ENCODE results near the gene ZMPSTE24. TPM values are rescaled to one million over a fixed set of nuclear protein-coding genes. Genes with fewer than 3 reads are reported as not detected.

The ZMPSTE24 gene
- polyA plus RNA-seq, 2 of the 4 experiments (the other 2 are of a cell fraction): 44.3 to 61.3 TPM

- no peak overlapping the region for H3K4me2 ChIP-seq
- POLR2A ChIA-PET: no interaction called here
- no peak overlapping the region for H3K4me3 ChIP-seq
- FAIRE-seq (no peak), ATAC-seq (no peak), DNase-seq (ENCODE audit: low read depth in 1 of 2, low spot score in 1 of 2) (no peak)
- H3K4me1 ChIP-seq: no peaks in the 10 kb centered on the region
- H3K27ac ChIP-seq: no peak overlapping the region
- H3K9me3 ChIP-seq: no peaks in the 10 kb centered on the region
- 91% methylated on average over 2 of the region's 2 CpGs for WGBS (ENCODE audit: missing lambda C conversion rate)
- CTCF ChIA-PET: no interaction called here
- no peak for TF ChIP-seq NFE2L2 (conservative IDR thresholded peaks at IDR 0.05; ENCODE audit: low read length)
- no peak for TF ChIP-seq SREBF2 (IDR thresholded peaks at IDR 0.05)
- TF ChIP-seq CBX8 (IDR thresholded peaks at IDR 0.05): no peak
- TF ChIP-seq ZNF302 (CRISPR knock-in tag; IDR thresholded peaks at IDR 0.05): no peak
- no peak for TF ChIP-seq PBX3 (IDR thresholded peaks at IDR 0.05)
- no peak for TF ChIP-seq RAD21 (conservative IDR thresholded peaks at IDR 0.05 in 1 of 2, IDR thresholded peaks at IDR 0.05 in 1 of 2)
- TF ChIP-seq JUNB (IDR thresholded peaks at IDR 0.05): no peak
- TF ChIP-seq ZSCAN20 (CRISPR knock-in tag; IDR thresholded peaks at IDR 0.05): no peak
- TF ChIP-seq HEYL (CRISPR knock-in tag; IDR thresholded peaks at IDR 0.05): no peak
- TF ChIP-seq BCL3 (IDR thresholded peaks at IDR 0.05): no peak
- no peak for TF ChIP-seq FOSB (CRISPR knock-in tag; IDR thresholded peaks at IDR 0.05)
- TF ChIP-seq PHF8 (IDR thresholded peaks at IDR 0.05; ENCODE audit: borderline replicate concordance, low read depth): no peak
- TF ChIP-seq REST (IDR thresholded peaks at IDR 0.05): no peak
- no peak for TF ChIP-seq ZC3H11A (IDR thresholded peaks at IDR 0.05)
- no peak for TF ChIP-seq HOXA7 (CRISPR knock-in tag; IDR thresholded peaks at IDR 0.05)
These were observed 16.3 kb downstream of the ZMPSTE24 start for GRCh38 chr1:40274331-40274730.

GRCh38 chr1:40276122-40276521, 18.1 kb downstream of the ZMPSTE24 start:
- Histone ChIP-seq H3K4me2 (no peak overlapping the region), H3K9me3 (no peaks in the 10 kb centered on the region), H3K27ac (no peak overlapping the region), H3K4me1 (no peaks in the 10 kb centered on the region), H3K4me3 (no peak overlapping the region)
- DNase-seq (ENCODE audit: low read depth in 1 of 2, low spot score in 1 of 2): no peak
- no peak for TF ChIP-seq CEBPB (IDR thresholded peaks at IDR 0.05)
- no peak for TF ChIP-seq GATA3 (IDR thresholded peaks at IDR 0.05; ENCODE audit: borderline replicate concordance)
- TF ChIP-seq ATOH8 (CRISPR knock-in tag; IDR thresholded peaks at IDR 0.05; ENCODE audit: low read depth): no peak
- TF ChIP-seq CBX2 (IDR thresholded peaks at IDR 0.05; ENCODE audit: borderline replicate concordance, low read depth): no peak
- no peak for FAIRE-seq
- ChIA-PET POLR2A (no interaction called here), CTCF (no interaction called here)
- WGBS (ENCODE audit: missing lambda C conversion rate): 97% methylated on average over 3 of the region's 3 CpGs
- ATAC-seq: no peak

Measured in A549 (cell line).